ENCODE data around the gene MAPK14.

DNA sequence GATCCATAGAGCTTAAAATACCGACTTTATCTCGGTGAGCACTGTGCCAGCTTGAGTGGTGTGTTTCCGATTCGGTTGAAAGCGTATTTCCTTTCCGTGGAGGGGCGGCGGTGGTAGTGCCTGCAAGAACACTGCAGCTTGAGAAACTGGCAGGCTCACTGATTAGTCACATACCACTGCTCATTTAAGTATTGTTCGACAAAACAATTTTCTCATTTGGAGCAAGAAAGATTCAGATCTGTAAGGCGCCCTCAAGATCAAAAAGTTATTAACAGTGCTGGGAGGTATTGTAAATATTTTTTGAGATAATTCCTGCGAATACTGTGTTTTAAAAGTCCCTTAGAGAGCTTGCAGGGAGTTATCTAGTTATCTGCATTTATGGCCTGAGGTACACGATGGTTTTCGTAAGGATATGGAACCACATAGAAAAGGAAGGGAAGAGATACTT lies 1.3 kb downstream of the MAPK14 start:
- TF ChIP-seq, protein P1, sequence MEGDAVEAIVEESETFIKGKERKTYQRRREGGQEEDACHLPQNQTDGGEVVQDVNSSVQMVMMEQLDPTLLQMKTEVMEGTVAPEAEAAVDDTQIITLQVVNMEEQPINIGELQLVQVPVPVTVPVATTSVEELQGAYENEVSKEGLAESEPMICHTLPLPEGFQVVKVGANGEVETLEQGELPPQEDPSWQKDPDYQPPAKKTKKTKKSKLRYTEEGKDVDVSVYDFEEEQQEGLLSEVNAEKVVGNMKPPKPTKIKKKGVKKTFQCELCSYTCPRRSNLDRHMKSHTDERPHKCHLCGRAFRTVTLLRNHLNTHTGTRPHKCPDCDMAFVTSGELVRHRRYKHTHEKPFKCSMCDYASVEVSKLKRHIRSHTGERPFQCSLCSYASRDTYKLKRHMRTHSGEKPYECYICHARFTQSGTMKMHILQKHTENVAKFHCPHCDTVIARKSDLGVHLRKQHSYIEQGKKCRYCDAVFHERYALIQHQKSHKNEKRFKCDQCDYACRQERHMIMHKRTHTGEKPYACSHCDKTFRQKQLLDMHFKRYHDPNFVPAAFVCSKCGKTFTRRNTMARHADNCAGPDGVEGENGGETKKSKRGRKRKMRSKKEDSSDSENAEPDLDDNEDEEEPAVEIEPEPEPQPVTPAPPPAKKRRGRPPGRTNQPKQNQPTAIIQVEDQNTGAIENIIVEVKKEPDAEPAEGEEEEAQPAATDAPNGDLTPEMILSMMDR (IDR thresholded peaks at IDR 0.05; ENCODE audit: low read length) = no peak
- no peak for TF ChIP-seq EZH2 (optimal IDR thresholded peaks at IDR 0.05; ENCODE audit: low read depth, low read length)

Data from MM.1S (cell line).